Loucy (cell line): ENCODE data around the gene BCO2.

Source experiments
- H2AFZ ChIP-seq: fragments of 200-600 bp; sonication (generic); 2 replicates; pipeline ENCODE4 v1.6.0; 2016; ENCODE audit warnings: antibody characterized with exemption, mild to moderate bottlenecking, low read length, moderate library complexity
- H3F3A ChIP-seq: fragments of 200-600 bp; 2 replicates; pipeline ENCODE4 v1.6.0; 2016; ENCODE audit warnings: antibody characterized with exemption, low read depth, mild to moderate bottlenecking
- H3K27me3 ChIP-seq: fragments of 200-600 bp; sonication (generic); 2 replicates; pipeline ENCODE4 v1.6.1; 2014; ENCODE audit warnings: low read length, mild to moderate bottlenecking; ENCODE audit not compliant: insufficient read depth, poor library complexity, severe bottlenecking
- H3K36me3 ChIP-seq: fragments of 200-600 bp; sonication (generic); 2 replicates; pipeline ENCODE4 v1.6.1; 2016; ENCODE audit warnings: low read length; ENCODE audit not compliant: insufficient read depth
- H3K4me1 ChIP-seq: fragments of 200-600 bp; sonication (generic); 2 replicates; pipeline ENCODE4 v1.5.1; 2014; ENCODE audit warnings: low read length, mild to moderate bottlenecking; ENCODE audit not compliant: insufficient read depth, poor library complexity, severe bottlenecking
- H3K4me2 ChIP-seq: fragments of 200-600 bp; sonication (generic); 2 replicates; pipeline ENCODE4 v1.6.0; 2014; ENCODE audit warnings: antibody characterized with exemption, low read length, low read depth, mild to moderate bottlenecking; ENCODE audit not compliant: poor library complexity, severe bottlenecking
- H3K4me3 ChIP-seq: fragments of 200-600 bp; sonication (generic); 2 replicates; pipeline ENCODE4 v1.5.1; 2014; ENCODE audit warnings: low read length, mild to moderate bottlenecking, mixed read lengths; ENCODE audit not compliant: poor library complexity, severe bottlenecking
- H3K79me2 ChIP-seq: fragments of 200-600 bp; sonication (generic); 2 replicates; pipeline ENCODE4 v1.6.1; 2014; ENCODE audit warnings: low read length; ENCODE audit not compliant: insufficient read depth
- H3K9ac ChIP-seq: fragments of 200-600 bp; sonication (generic); 2 replicates; pipeline ENCODE4 v1.6.0; 2014; ENCODE audit warnings: mild to moderate bottlenecking, low read depth, low read length, moderate library complexity; ENCODE audit not compliant: poor library complexity, severe bottlenecking
- H3K9me2 ChIP-seq: fragments of 200-600 bp; sonication (generic); replicated peaks from 2 replicates; pipeline ENCODE4 v1.6.1; 2016; ENCODE audit warnings: low read depth, low read length, mixed read lengths
- H3K9me3 ChIP-seq: fragments of 200-600 bp; sonication (generic); 2 replicates; pipeline ENCODE4 v1.6.1; 2014; ENCODE audit warnings: mild to moderate bottlenecking, antibody characterized with exemption, low read length, low read depth; ENCODE audit not compliant: insufficient read depth
- H4K20me1 ChIP-seq: fragments of 200-600 bp; sonication (generic); 2 replicates; pipeline ENCODE4 v1.6.0; 2014; ENCODE audit warnings: antibody characterized with exemption, low read length, mild to moderate bottlenecking; ENCODE audit not compliant: insufficient read depth, poor library complexity, severe bottlenecking
- EZH2phosphoT487 ChIP-seq: fragments of 200-600 bp; IDR thresholded peaks from 2 replicates; pipeline ENCODE4 v1.6.1; 2018; ENCODE audit warnings: antibody characterized with exemption, mild to moderate bottlenecking, moderate library complexity, borderline replicate concordance
- TF ChIP-seq, protein P1 (sequence below): fragments of 200-600 bp; sonication (generic); conservative IDR thresholded peaks from 2 replicates; pipeline ENCODE4 v1.5.1; 2014; ENCODE audit warnings: mild to moderate bottlenecking, antibody characterized with exemption, low read length

The BCO2 gene

DNA sequence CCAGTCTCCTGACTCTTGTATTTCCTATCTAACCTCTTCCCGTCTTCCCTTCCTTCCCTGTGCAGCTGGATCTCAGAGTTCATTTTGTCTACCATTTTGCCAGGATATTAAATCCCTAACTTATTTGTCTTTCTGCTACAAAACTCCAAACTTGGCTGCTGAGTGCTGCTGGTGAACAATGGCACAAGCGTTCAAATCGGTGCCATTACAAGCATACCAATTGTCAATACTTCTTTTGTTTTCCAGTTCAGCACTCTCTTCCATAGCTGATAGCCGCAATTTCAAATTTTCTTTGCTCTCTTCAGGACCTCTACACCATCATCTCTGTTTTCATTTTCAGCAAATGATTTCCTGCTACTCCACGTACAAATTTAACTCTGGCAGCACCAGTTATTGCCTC is 24.8 kb upstream of the BCO2 start:
- H2AFZ ChIP-seq = no peak overlapping the region
- no peaks in the 10 kb centered on the region for H4K20me1 ChIP-seq
- no peaks in the 10 kb centered on the region for H3K9me3 ChIP-seq
- TF ChIP-seq, protein P1, sequence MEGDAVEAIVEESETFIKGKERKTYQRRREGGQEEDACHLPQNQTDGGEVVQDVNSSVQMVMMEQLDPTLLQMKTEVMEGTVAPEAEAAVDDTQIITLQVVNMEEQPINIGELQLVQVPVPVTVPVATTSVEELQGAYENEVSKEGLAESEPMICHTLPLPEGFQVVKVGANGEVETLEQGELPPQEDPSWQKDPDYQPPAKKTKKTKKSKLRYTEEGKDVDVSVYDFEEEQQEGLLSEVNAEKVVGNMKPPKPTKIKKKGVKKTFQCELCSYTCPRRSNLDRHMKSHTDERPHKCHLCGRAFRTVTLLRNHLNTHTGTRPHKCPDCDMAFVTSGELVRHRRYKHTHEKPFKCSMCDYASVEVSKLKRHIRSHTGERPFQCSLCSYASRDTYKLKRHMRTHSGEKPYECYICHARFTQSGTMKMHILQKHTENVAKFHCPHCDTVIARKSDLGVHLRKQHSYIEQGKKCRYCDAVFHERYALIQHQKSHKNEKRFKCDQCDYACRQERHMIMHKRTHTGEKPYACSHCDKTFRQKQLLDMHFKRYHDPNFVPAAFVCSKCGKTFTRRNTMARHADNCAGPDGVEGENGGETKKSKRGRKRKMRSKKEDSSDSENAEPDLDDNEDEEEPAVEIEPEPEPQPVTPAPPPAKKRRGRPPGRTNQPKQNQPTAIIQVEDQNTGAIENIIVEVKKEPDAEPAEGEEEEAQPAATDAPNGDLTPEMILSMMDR = no peak
- TF ChIP-seq EZH2phosphoT487 = no peak
- H3K9me2 ChIP-seq = no peaks in the 10 kb centered on the region
- H3K9ac ChIP-seq = no peak overlapping the region
- no peaks in the 10 kb centered on the region for H3K79me2 ChIP-seq
- H3K4me3 ChIP-seq = no peak overlapping the region
- H3K4me2 ChIP-seq = no peak overlapping the region
- H3K4me1 ChIP-seq = no peaks in the 10 kb centered on the region
- H3K36me3 ChIP-seq = no peaks in the 10 kb centered on the region
- no peaks in the 10 kb centered on the region for H3F3A ChIP-seq
- H3K27me3 ChIP-seq = no peaks in the 10 kb centered on the region

DNA sequence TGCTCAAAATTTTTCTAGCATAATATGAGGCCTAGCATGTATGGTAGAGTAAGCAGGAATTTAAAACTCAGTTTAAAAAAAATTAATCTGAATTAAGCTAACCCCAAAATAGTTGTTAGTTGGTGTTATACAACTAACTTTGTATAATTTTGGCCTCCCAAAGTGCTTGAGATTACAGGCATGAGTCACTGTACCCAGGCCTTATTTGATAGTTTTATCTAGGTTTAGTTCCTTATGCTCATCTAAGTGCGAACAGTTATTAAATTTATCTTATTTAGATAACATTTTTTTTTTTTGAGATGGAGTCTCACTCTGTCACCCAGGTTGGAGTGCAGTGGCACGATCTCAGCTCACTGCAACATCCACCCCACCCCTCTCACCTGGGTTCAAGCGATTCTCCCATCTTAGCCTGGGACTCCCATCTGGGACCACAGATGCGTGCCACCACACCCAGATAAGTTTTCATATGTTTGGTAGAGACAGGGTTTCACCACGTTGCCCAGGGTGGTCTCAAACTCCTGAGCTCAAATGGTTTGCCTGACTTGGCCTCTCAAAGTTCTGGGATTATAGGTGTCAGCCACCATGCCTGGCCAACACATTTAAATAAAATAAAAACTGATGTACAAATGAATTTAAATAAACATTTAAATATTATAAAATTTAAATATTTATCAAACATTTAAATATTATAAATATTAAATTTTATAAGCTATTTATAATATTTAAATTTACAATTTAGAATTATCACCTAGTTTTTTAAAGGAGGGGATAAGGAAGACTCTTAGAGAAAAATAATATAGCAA is 19.0 kb upstream of the BCO2 start:
- no peak overlapping the region for H3K4me3 ChIP-seq
- no peak overlapping the region for H3K4me2 ChIP-seq
- no peak overlapping the region for H2AFZ ChIP-seq
- H3K36me3 ChIP-seq = no peaks in the 10 kb centered on the region
- no peaks in the 10 kb centered on the region for H3K9me3 ChIP-seq
- no peaks in the 10 kb centered on the region for H3K9me2 ChIP-seq
- no peaks in the 10 kb centered on the region for H3F3A ChIP-seq
- no peak for TF ChIP-seq EZH2phosphoT487
- TF ChIP-seq, protein P1 = no peak
- H3K27me3 ChIP-seq = no peaks in the 10 kb centered on the region
- no peaks in the 10 kb centered on the region for H3K4me1 ChIP-seq
- H3K79me2 ChIP-seq = no peaks in the 10 kb centered on the region
- H3K9ac ChIP-seq = no peak overlapping the region
- H4K20me1 ChIP-seq = no peaks in the 10 kb centered on the region

GRCh38 chr11:112156956-112157766 is 18.2 kb upstream of the BCO2 start:
- Histone ChIP-seq H3K4me1 (no peaks in the 10 kb centered on the region), H4K20me1 (no peaks in the 10 kb centered on the region), H3F3A (no peaks in the 10 kb centered on the region), H3K4me2 (no peak overlapping the region), H3K4me3 (no peak overlapping the region), H3K9me2 (no peaks in the 10 kb centered on the region), H3K9ac (no peak overlapping the region), H3K9me3 (no peaks in the 10 kb centered on the region), H3K79me2 (no peaks in the 10 kb centered on the region), H3K36me3 (no peaks in the 10 kb centered on the region), H3K27me3 (no peaks in the 10 kb centered on the region), H2AFZ (no peak overlapping the region)
- TF ChIP-seq, protein P1 = no peak
- TF ChIP-seq EZH2phosphoT487 = no peak
